Activated T-cell treated with anti-CD3 and anti-CD28 coated beads, Interleukin-2, amount 50 U/mL, for 72 hours (primary cell): ENCODE measurements around the gene GRIP1. TPM values are rescaled to one million over a fixed set of nuclear protein-coding genes. Genes with fewer than 3 reads are reported as not detected.

Experiments used
- ATAC-seq, 2 donors: fragments of 150-1000 bp; cut with Tn5 transposase; replicated peaks in 1 of 2; 2 replicates each; pipeline ENCODE4 v1.10.0; 2021; ENCODE audit warnings: moderate library complexity in 2 of 2, mild to moderate bottlenecking in 1 of 2
- DNase-seq, 2 donors: peaks; one replicate each; pipeline ENCODE4 v3.0.0; 2021 to 2022; ENCODE audit warnings: mixed read lengths in 1 of 2
- H3K27ac Mint-ChIP-seq: one replicate; pipeline ENCODE4 v1.8.0; 2022; ENCODE audit warnings: mild to moderate bottlenecking, moderate library complexity, mixed read lengths
- H3K27me3 Mint-ChIP-seq: one replicate; pipeline ENCODE4 v1.8.0; 2022; ENCODE audit warnings: low read depth, mixed read lengths
- H3K36me3 Mint-ChIP-seq, 2 donors: one replicate each; pipeline ENCODE4 v1.8.0; 2022; ENCODE audit warnings: mixed read lengths in 2 of 2, mild to moderate bottlenecking in 1 of 2; ENCODE audit not compliant: insufficient read depth in 2 of 2
- H3K4me1 Mint-ChIP-seq: one replicate; pipeline ENCODE4 v1.8.0; 2022; ENCODE audit warnings: low read depth, mixed read lengths
- H3K4me3 Mint-ChIP-seq, 2 donors: one replicate each; pipeline ENCODE4 v1.8.0; 2022; ENCODE audit warnings: mild to moderate bottlenecking in 2 of 2, mixed read lengths in 2 of 2, moderate library complexity in 2 of 2
- H3K9me3 Mint-ChIP-seq, 2 donors: one replicate each; pipeline ENCODE4 v1.8.0; 2022; ENCODE audit warnings: mixed read lengths in 2 of 2
- total RNA-seq, 2 donors: library from RNA; stranded (reverse); gene quantifications; one replicate each; pipeline ENCODE4 v1.2.3, GENCODE V29; 2022

The GRIP1 gene
- total RNA-seq, 2 donors from 2014 or later: 0.44 to 2.3 TPM

DNA sequence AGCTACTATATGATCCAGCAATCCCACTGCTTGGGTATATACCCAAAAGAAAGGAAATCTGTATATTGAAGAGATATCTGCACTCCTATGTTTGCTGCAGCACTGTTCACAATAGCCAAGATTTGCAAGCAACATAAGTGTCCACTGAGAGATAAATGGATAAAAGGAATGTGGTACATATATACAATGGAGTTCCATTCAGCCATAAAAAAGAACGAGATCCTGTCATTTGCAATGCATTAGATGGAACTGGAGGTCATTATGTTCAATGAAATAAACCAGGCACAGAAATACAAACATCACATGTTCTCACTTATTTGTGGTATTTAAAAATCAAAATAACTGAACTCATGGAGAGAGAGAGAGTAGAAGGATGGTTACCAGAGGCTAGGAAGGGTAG, 260.0 kb downstream of the GRIP1 start:
- Mint-ChIP-seq H3K9me3 (no peaks in the 10 kb centered on the region), H3K27me3 (no peaks in the 10 kb centered on the region), H3K4me3 (no peak overlapping the region), H3K27ac (no peak overlapping the region), H3K4me1 (no peaks in the 10 kb centered on the region), H3K36me3 (no peaks in the 10 kb centered on the region)
- ATAC-seq (no peak), DNase-seq (no peak)

DNA sequence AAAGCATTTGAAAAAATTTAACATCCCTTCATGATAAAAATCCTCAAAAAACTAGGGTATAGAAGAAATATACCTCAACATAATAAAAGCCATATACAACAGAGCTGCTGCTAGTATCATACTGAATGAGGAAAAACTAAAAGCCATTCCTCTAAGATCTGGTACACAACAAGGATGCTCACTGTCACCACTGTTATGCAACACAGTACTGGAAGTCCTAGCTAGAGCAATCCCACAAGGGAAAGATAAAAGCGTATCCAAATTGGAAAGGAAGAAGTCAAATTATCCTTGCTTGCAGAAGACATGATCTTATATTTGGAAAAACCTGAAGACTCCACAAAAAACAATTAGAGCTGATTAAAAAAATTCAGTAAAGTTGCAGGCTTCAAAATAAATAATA, 261.7 kb downstream of the GRIP1 start:
- no peaks in the 10 kb centered on the region for H3K36me3 Mint-ChIP-seq
- peaks cover 10% of the 10 kb centered on the region for H3K27me3 Mint-ChIP-seq

DNA sequence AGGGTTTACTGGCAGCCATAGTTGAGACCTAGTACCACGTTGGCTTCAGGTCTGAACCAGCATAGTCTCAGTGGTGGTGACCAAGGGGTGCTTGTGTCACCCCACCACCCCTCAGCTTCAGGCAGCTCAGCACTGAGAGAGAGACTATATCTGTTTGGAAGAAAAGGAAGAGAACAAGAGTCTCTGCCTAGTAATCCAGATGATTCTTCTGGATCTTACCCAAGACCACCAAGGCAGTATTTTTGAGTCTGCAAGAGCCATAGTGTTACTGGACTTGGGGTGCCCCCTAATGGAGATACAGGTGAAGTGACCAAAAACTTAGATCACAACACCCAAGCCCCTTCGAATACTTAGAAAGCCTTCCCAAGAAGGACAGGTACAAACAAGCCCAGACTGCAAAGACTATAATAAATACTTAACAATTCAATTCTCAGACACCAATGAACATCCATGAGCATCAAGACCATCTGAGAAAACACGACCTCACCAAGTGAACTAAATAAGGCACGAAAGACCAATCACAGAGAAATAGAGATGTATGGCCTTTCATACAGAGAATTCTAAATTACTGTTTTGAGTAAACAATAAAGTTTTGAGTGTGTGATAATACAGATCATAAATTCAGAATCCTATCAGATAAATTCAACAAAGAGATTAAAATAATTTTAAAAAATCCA, 269.5 kb downstream of the GRIP1 start:
- H3K36me3 Mint-ChIP-seq: no peaks in the 10 kb centered on the region
- DNase-seq (peak; percentile 41 to 57), ATAC-seq (peak; percentile 41 to 44)
- H3K4me1 Mint-ChIP-seq: no peaks in the 10 kb centered on the region
- peaks cover 10% of the 10 kb centered on the region for H3K27me3 Mint-ChIP-seq
- no peak overlapping the region for H3K27ac Mint-ChIP-seq
- no peak overlapping the region for H3K4me3 Mint-ChIP-seq
- H3K9me3 Mint-ChIP-seq: no peaks in the 10 kb centered on the region

More for the DNA sequence above, 261.7 kb downstream of the GRIP1 start:
- Mint-ChIP-seq H3K9me3 (no peaks in the 10 kb centered on the region), H3K27ac (no peak overlapping the region), H3K4me3 (no peak overlapping the region), H3K4me1 (no peaks in the 10 kb centered on the region)
- no peak for DNase-seq
- no peak for ATAC-seq

- DNase-seq (no peak), ATAC-seq (no peak)
- Mint-ChIP-seq H3K36me3 (no peaks in the 10 kb centered on the region), H3K27ac (no peak overlapping the region), H3K9me3 (no peaks in the 10 kb centered on the region), H3K27me3 (no peaks in the 10 kb centered on the region), H3K4me1 (no peaks in the 10 kb centered on the region), H3K4me3 (no peak overlapping the region)
Observed at GRCh38 chr12:66405395-66405794, 273.5 kb downstream of the GRIP1 start.

DNA sequence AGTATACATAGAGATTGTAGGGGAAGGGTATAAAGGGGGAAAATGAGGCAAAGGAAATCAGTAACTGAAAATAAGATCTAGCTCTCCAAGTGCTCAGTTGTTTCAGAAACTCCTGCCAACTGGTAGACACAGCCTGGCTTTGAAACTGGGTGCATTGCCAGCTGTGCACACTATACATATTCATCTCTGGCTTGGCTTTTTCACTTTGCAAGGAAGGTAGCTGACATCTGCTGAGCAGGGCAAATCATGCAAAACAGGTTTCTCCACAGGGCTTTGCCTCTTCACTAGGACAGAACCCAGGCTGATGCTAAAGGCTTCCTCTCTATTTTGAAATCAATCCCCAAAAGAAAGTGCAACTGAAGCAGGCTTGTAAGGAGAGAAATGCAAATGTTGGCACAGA, 275.1 kb downstream of the GRIP1 start:
- ATAC-seq: no peak
- H3K4me3 Mint-ChIP-seq: no peak overlapping the region
- no peaks in the 10 kb centered on the region for H3K4me1 Mint-ChIP-seq
- no peaks in the 10 kb centered on the region for H3K27me3 Mint-ChIP-seq
- no peaks in the 10 kb centered on the region for H3K9me3 Mint-ChIP-seq
- no peak for DNase-seq
- no peak overlapping the region for H3K27ac Mint-ChIP-seq
- no peaks in the 10 kb centered on the region for H3K36me3 Mint-ChIP-seq

GRCh38 chr12:66399911-66400306, 279.0 kb downstream of the GRIP1 start:
- no peaks in the 10 kb centered on the region for H3K4me1 Mint-ChIP-seq
- H3K4me3 Mint-ChIP-seq: no peak overlapping the region
- peaks cover 6% of the 10 kb centered on the region for H3K27me3 Mint-ChIP-seq
- no peaks in the 10 kb centered on the region for H3K9me3 Mint-ChIP-seq
- ATAC-seq (no peak), DNase-seq (no peak)
- no peak overlapping the region for H3K27ac Mint-ChIP-seq
- no peaks in the 10 kb centered on the region for H3K36me3 Mint-ChIP-seq

DNA sequence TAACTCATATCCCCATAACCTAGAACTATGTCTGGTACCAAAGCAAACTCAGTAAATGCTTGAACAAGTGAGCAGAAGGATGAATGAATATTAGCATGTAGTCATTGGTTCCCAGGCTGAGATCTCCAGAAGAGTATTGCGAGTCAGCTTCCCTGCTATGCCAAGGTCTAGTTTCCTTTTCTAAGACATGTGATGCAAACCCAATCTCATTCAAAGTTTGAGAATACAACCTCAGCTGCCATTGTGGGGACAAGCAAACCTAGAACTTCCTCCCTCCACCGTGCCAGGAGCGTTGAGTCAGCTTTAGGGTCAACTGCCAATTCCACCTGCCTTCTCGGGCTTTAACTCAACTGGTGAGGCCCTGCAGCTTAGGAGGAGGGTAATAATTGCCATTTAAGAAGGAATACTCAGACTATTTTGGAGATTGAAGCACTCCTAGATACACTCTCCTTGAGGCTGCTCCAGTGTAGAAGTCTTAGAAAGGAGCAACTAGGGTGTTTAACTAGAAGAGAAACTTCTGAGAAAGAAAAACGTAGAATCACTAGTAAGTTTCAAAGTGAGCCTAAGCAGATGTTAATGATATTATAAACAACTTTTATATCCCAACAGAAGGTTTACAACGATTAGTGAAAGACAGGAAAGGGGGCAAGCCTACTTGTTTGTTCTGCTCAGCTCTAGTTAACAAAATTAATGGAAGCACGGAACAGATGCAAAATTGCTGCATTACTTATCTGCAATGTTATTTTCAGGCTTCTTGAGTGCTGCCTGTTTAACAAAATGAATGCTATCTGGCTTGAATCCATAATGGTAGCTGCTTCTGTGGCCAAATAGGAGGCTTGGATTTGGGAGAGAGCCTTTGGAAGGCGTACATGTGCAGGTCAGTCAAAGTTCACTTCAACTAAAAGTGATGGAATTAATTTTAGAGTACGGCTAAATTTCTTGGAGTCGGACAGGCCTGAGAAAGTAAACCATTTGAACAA, 279.7 kb downstream of the GRIP1 start:
- ATAC-seq (no peak), DNase-seq (no peak)
- no peaks in the 10 kb centered on the region for H3K36me3 Mint-ChIP-seq
- H3K9me3 Mint-ChIP-seq: no peaks in the 10 kb centered on the region
- H3K27ac Mint-ChIP-seq: no peak overlapping the region
- H3K4me1 Mint-ChIP-seq: peaks cover 3% of the 10 kb centered on the region
- no peak overlapping the region for H3K4me3 Mint-ChIP-seq
- H3K27me3 Mint-ChIP-seq: peaks cover 11% of the 10 kb centered on the region

DNA sequence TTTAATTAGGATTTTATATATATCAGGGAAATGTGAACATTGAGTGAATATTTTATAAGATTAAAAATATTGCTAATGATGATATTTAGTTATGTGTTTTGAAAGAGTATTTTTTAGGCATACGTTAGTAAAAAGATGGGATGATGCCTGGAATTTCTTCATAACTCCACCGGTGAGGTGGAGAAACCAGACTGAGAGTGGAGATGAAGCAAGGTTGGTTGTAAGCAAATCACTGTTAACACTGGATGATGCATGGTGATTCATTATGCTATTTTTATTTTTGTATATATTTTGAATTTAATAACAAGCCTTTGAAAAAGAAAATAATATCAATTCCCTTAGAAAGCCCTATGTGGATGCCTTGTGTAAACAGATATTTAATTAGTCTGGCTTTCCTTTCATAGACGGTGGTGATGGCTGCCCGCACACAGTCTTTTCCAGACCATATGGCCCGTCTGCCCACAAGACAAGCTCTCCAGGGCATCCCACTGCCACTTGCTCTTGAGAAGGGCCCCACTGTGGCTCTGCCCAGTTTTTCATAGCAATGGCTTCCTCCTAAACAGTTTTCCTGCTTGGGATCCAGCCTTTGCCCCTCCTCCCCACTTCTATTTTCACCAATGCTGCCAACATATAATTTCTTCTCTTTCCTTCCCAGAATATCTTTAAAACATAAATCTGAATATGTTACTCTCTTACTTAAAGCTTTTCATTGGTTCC, 281.1 kb downstream of the GRIP1 start:
- Mint-ChIP-seq H3K4me3 (no peak overlapping the region), H3K4me1 (peaks cover 13% of the 10 kb centered on the region), H3K27ac (no peak overlapping the region), H3K9me3 (no peaks in the 10 kb centered on the region), H3K36me3 (no peaks in the 10 kb centered on the region), H3K27me3 (peaks cover 20% of the 10 kb centered on the region)
- DNase-seq: no peak
- no peak for ATAC-seq

DNA sequence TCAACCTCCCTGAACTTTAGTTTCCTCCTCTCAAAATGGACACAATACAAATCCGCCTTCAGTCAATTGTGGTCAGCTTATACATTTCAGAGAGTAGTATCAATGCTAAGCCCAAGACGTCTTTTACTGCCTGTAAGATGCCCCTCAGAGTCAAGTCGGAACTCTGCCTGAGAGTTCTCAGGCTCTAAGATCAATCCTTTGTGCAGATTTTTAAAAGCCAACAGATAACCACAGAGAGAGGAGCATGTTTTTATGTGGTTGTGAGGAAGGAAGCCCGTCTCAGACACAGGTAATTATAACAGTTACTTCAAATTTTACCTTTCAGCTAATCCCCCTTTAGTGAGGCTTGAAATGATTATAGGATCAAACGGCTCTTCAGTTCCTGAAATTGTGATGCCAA, 285.0 kb downstream of the GRIP1 start:
- no peaks in the 10 kb centered on the region for H3K9me3 Mint-ChIP-seq
- H3K4me3 Mint-ChIP-seq: peak overlapping the region in 1 of 2 donors; percentile 15
- H3K36me3 Mint-ChIP-seq: no peaks in the 10 kb centered on the region
- H3K27ac Mint-ChIP-seq: no peak overlapping the region
- ATAC-seq: peak in 1 of 2 donors; percentile 36
- H3K4me1 Mint-ChIP-seq: peaks cover 13% of the 10 kb centered on the region
- H3K27me3 Mint-ChIP-seq: peaks cover 20% of the 10 kb centered on the region
- no peak for DNase-seq

GRCh38 chr12:66392266-66392915, 286.5 kb downstream of the GRIP1 start:
- Mint-ChIP-seq H3K4me3 (no peak overlapping the region), H3K27me3 (peaks cover 20% of the 10 kb centered on the region), H3K9me3 (no peaks in the 10 kb centered on the region), H3K4me1 (peaks cover 13% of the 10 kb centered on the region), H3K36me3 (peaks cover 0 to 2% of the 10 kb centered on the region in 2 donors), H3K27ac (no peak overlapping the region)
- ATAC-seq (no peak), DNase-seq (no peak)

DNA sequence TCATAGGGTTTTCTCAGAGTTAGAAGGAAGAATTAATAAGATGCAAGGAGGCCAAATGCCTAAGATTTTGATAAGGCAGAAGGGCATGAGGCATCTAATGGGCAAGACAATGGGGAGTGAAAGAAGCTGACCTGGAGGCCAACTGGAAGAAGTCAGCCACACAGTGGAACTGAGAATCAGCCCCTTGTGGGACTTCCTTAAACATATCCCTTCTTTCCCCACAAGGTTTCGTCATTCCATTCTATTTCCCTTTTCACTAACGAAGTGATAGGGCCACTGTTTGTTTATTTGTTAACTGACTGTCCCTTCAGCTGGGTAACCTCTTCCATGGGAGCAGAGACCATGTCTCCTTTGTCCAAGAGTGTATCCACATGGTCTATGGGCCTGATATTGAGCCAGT, 290.4 kb downstream of the GRIP1 start:
- ATAC-seq: no peak
- Mint-ChIP-seq H3K27ac (no peak overlapping the region), H3K4me3 (no peak overlapping the region), H3K36me3 (peaks cover 0 to 4% of the 10 kb centered on the region in 2 donors), H3K27me3 (peaks cover 2% of the 10 kb centered on the region), H3K4me1 (peaks cover 2% of the 10 kb centered on the region), H3K9me3 (no peaks in the 10 kb centered on the region)
- DNase-seq: no peak

DNA sequence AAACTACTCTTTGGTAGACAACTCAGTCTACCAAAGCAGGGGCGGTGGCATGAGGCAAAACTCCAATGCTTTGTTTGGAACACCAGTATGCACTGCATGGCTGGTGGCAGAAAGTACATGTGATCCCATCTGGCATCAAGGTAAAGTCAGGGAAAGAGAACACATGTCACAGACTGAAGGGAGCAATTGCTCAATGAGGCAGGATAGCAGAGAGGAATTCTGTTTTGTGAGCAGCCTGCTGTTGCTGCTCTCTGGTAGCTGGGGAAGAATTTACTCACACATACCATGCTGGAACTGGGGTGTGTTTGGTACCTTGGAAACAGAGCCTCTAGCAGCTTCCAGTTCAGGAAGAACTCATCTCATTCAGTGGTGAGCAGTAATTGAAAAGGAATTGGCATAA, 291.8 kb downstream of the GRIP1 start:
- H3K9me3 Mint-ChIP-seq: no peaks in the 10 kb centered on the region
- DNase-seq (no peak), ATAC-seq (no peak)
- H3K4me1 Mint-ChIP-seq: no peaks in the 10 kb centered on the region
- H3K36me3 Mint-ChIP-seq: peaks cover 0 to 4% of the 10 kb centered on the region in 2 donors
- H3K4me3 Mint-ChIP-seq: no peak overlapping the region
- no peaks in the 10 kb centered on the region for H3K27me3 Mint-ChIP-seq
- H3K27ac Mint-ChIP-seq: no peak overlapping the region
